GM21447 (cell line): ENCODE results near the gene GPR179.

Source experiments
- ATAC-seq: cut with Tn5 transposase; IDR thresholded peaks from one replicate; pipeline ENCODE4 v1.9.1; 2021; ENCODE audit not compliant: unreplicated experiment

The GPR179 gene

GRCh38 chr17:38344420-38344745, 627 bp upstream of the GPR179 start:
- no peak for ATAC-seq

- no peak for ATAC-seq
These were observed 709 bp downstream of the GPR179 start for GRCh38 chr17:38342886-38343607.

GRCh38 chr17:38341035-38341721, 2.6 kb downstream of the GPR179 start:
- no peak for ATAC-seq

- no peak for ATAC-seq
These were observed 3.9 kb downstream of the GPR179 start for GRCh38 chr17:38339891-38340290.

GRCh38 chr17:38338535-38338934, 5.2 kb downstream of the GPR179 start:
- no peak for ATAC-seq

- ATAC-seq: no peak
These were observed 5.7 kb downstream of the GPR179 start for GRCh38 chr17:38338053-38338452.

GRCh38 chr17:38336838-38337237, 6.9 kb downstream of the GPR179 start:
- no peak for ATAC-seq

- ATAC-seq: no peak
These were observed 9.0 kb downstream of the GPR179 start for GRCh38 chr17:38334480-38335364.

- no peak for ATAC-seq
These were observed 10.0 kb downstream of the GPR179 start for GRCh38 chr17:38333635-38334295.

- ATAC-seq: no peak
These were observed 11.0 kb downstream of the GPR179 start for GRCh38 chr17:38332735-38333134.

- no peak for ATAC-seq
These were observed 12.8 kb downstream of the GPR179 start for GRCh38 chr17:38330941-38331411.

- no peak for ATAC-seq
These were observed 13.7 kb downstream of the GPR179 start for GRCh38 chr17:38329808-38330730.

GRCh38 chr17:38329284-38329683, 14.5 kb downstream of the GPR179 start:
- no peak for ATAC-seq

GRCh38 chr17:38328620-38329019, 15.1 kb downstream of the GPR179 start:
- ATAC-seq: no peak

GRCh38 chr17:38327936-38328335, 15.8 kb downstream of the GPR179 start:
- ATAC-seq: no peak

- ATAC-seq: no peak
These were observed 16.6 kb downstream of the GPR179 start for GRCh38 chr17:38326996-38327792.

- no peak for ATAC-seq
These were observed 18.4 kb downstream of the GPR179 start for GRCh38 chr17:38325221-38325851.

GRCh38 chr17:38324772-38325171, 19.0 kb downstream of the GPR179 start:
- ATAC-seq: no peak
